WTC11 (cell line): ENCODE measurements around the gene NMRAL1. TPM values are rescaled to one million over a fixed set of nuclear protein-coding genes. Genes with fewer than 3 reads are reported as not detected.

Experiments
- ATAC-seq: fragments of 200-7000 bp; cut with Tn5 transposase; 2 replicates; pipeline ENCODE4 v1.10.0; 2021; ENCODE audit warnings: mild to moderate bottlenecking, moderate library complexity
- CTCF ChIA-PET: fragments of 300-600 bp; sonication (Branson Sonifier 250); formaldehyde crosslinking; loops from one replicate; lab custom pipeline; 2021; ENCODE audit warnings: antibody characterized with exemption; lab: Charles Lee
- POLR2A ChIA-PET: fragments of 350-600 bp; sonication (Branson Sonifier 250); formaldehyde crosslinking; loops from one replicate; lab custom pipeline; 2021; ENCODE audit warnings: antibody characterized with exemption; lab: Charles Lee
- DNase-seq: peaks from one replicate; pipeline ENCODE4 v3.0.0; 2021; ENCODE audit warnings: low spot score
- H3K27ac Mint-ChIP-seq: 2 replicates; pipeline ENCODE4 v1.8.0; 2021; ENCODE audit warnings: mixed read lengths
- H3K27me3 Mint-ChIP-seq: 2 replicates; pipeline ENCODE4 v1.8.0; 2021; ENCODE audit warnings: low read depth, mild to moderate bottlenecking, moderate library complexity, mixed read lengths
- H3K36me3 Mint-ChIP-seq: 2 replicates; pipeline ENCODE4 v1.8.0; 2021; ENCODE audit warnings: mixed read lengths
- H3K4me1 Mint-ChIP-seq: 2 replicates; pipeline ENCODE4 v1.8.0; 2022; ENCODE audit warnings: mixed read lengths
- H3K4me3 Mint-ChIP-seq: 2 replicates; pipeline ENCODE4 v1.8.0; 2021; ENCODE audit warnings: mild to moderate bottlenecking, moderate library complexity, mixed read lengths
- H3K9me3 Mint-ChIP-seq: 2 replicates; pipeline ENCODE4 v1.8.0; 2021; ENCODE audit warnings: mixed read lengths
- ATF1 ChIP-seq: sonication (generic); formaldehyde crosslinking; IDR thresholded peaks from 2 replicates; pipeline ENCODE4 v1.8.1; 2023; ENCODE audit warnings: mild to moderate bottlenecking, moderate library complexity, missing genetic modification reagents
- ATF6 ChIP-seq: sonication (generic); formaldehyde crosslinking; IDR thresholded peaks from 2 replicates; pipeline ENCODE4 v1.8.1; 2023; ENCODE audit warnings: mild to moderate bottlenecking, missing genetic modification reagents
- CREB1 ChIP-seq: sonication (generic); formaldehyde crosslinking; IDR thresholded peaks from 2 replicates; pipeline ENCODE4 v1.8.0; 2023; ENCODE audit warnings: mild to moderate bottlenecking, missing genetic modification reagents
- CTCF ChIP-seq: fragments of 200-600 bp; IDR thresholded peaks from 2 replicates; pipeline ENCODE4 v1.8.0; 2022; ENCODE audit warnings: antibody characterized with exemption
- EMX1 ChIP-seq: fragments of 250-450 bp; sonication (Bioruptor Pico); IDR thresholded peaks from 2 replicates; pipeline ENCODE4 v1.8.0; 2021; ENCODE audit warnings: mild to moderate bottlenecking
- ERG ChIP-seq: fragments of 250-450 bp; sonication (Bioruptor Pico); IDR thresholded peaks from 2 replicates; pipeline ENCODE4 v1.8.0; 2021; ENCODE audit warnings: mild to moderate bottlenecking
- ETV6 ChIP-seq: sonication (generic); formaldehyde crosslinking; IDR thresholded peaks from 2 replicates; pipeline ENCODE4 v1.8.1; 2022; ENCODE audit warnings: mild to moderate bottlenecking, missing genetic modification reagents
- IRF1 ChIP-seq: sonication (generic); formaldehyde crosslinking; IDR thresholded peaks from 2 replicates; pipeline ENCODE4 v1.8.0; 2023; ENCODE audit warnings: missing genetic modification reagents
- JUN ChIP-seq: sonication (generic); formaldehyde crosslinking; IDR thresholded peaks from 2 replicates; pipeline ENCODE4 v1.8.0; 2023; ENCODE audit warnings: mild to moderate bottlenecking, missing genetic modification reagents
- NR1H2 ChIP-seq: sonication (generic); formaldehyde crosslinking; IDR thresholded peaks from 2 replicates; pipeline ENCODE4 v1.9.0; 2021; ENCODE audit warnings: mild to moderate bottlenecking, moderate library complexity, missing genetic modification reagents
- NR3C1 ChIP-seq: sonication (generic); formaldehyde crosslinking; conservative IDR thresholded peaks from 2 replicates; pipeline ENCODE4 v1.8.1; 2023; ENCODE audit warnings: low read depth, mild to moderate bottlenecking, missing genetic modification reagents
- OVOL2 ChIP-seq: fragments of 250-450 bp; sonication (Bioruptor Pico); IDR thresholded peaks from 2 replicates; pipeline ENCODE4 v1.9.0; 2021; ENCODE audit warnings: mild to moderate bottlenecking, borderline replicate concordance
- SOX15 ChIP-seq: fragments of 250-450 bp; sonication (Bioruptor Pico); IDR thresholded peaks from 2 replicates; pipeline ENCODE4 v1.9.0; 2021; ENCODE audit warnings: mild to moderate bottlenecking
- SP1 ChIP-seq: sonication (generic); formaldehyde crosslinking; conservative IDR thresholded peaks from 2 replicates; pipeline ENCODE4 v1.8.1; 2022; ENCODE audit warnings: missing genetic modification reagents
- TCF7 ChIP-seq: sonication (generic); formaldehyde crosslinking; IDR thresholded peaks from 2 replicates; pipeline ENCODE4 v1.8.0; 2022; ENCODE audit warnings: mild to moderate bottlenecking, low read depth, missing genetic modification reagents, moderate library complexity
- ZMAT4 ChIP-seq: fragments of 250-450 bp; sonication (Bioruptor Pico); IDR thresholded peaks from 2 replicates; pipeline ENCODE4 v1.9.0; 2021; ENCODE audit warnings: mild to moderate bottlenecking
- ZNF263 ChIP-seq: sonication (generic); formaldehyde crosslinking; IDR thresholded peaks from 2 replicates; pipeline ENCODE4 v1.8.1; 2022; ENCODE audit warnings: low read depth, mild to moderate bottlenecking, moderate library complexity, missing genetic modification reagents
- ZNF416 ChIP-seq: fragments of 250-450 bp; sonication (Bioruptor Pico); IDR thresholded peaks from 2 replicates; pipeline ENCODE4 v1.9.0; 2021; ENCODE audit warnings: mild to moderate bottlenecking, inconsistent platforms
- ZNF532 ChIP-seq: fragments of 250-450 bp; sonication (Bioruptor Pico); IDR thresholded peaks from 2 replicates; pipeline ENCODE4 v1.9.0; 2021; ENCODE audit warnings: mild to moderate bottlenecking, borderline replicate concordance
- total RNA-seq: library from RNA; stranded (reverse); gene quantifications from 3 replicates; pipeline ENCODE4 v1.2.3, GENCODE V29; 2021

Gene NMRAL1
- total RNA-seq, 1 experiment from 2014 or later: 68.1 TPM

GRCh38 chr16:4507588-4508345 is 33.3 kb upstream of the NMRAL1 start:
- no peaks in the 10 kb centered on the region for H3K9me3 Mint-ChIP-seq
- H3K36me3 Mint-ChIP-seq: peaks cover 12% of the 10 kb centered on the region
- H3K4me1 Mint-ChIP-seq: 0 out of 2 replicates have a peak, but pooled peaks cover 2% of the 10 kb centered on the region
- no peak for TF ChIP-seq SOX15 (CRISPR knock-in tag)
- TF ChIP-seq IRF1 (CRISPR knock-in tag): no peak
- TF ChIP-seq EMX1 (CRISPR knock-in tag): no peak
- no peak for TF ChIP-seq ATF6
- no peak for TF ChIP-seq JUN
- no peak for TF ChIP-seq TCF7 (CRISPR knock-in tag)
- TF ChIP-seq ATF1: no peak
- TF ChIP-seq ZMAT4 (CRISPR knock-in tag): no peak
- TF ChIP-seq CREB1 (CRISPR knock-in tag): no peak
- H3K4me3 Mint-ChIP-seq: no peak overlapping the region
- ATAC-seq (no peak), DNase-seq (no peak)
- no peaks in the 10 kb centered on the region; the same call in 1 of the 2 replicates for H3K27me3 Mint-ChIP-seq
- POLR2A ChIA-PET: no interaction called here
- no peak overlapping the region; the same call in 1 of the 2 replicates for H3K27ac Mint-ChIP-seq
- CTCF ChIA-PET: interaction anchor here (0.6 to 5.1 kb wide), 17 partner anchors 10 to 187 kb away, joined by 3 to 23 read pairs (median 5); partner anchors contain the start of genes CDIP1, HMOX2 and MGRN1

GRCh38 chr16:4506450-4506849 is 32.0 kb upstream of the NMRAL1 start:
- Mint-ChIP-seq H3K36me3 (peaks cover 12% of the 10 kb centered on the region), H3K4me3 (no peak overlapping the region), H3K27ac (peak overlapping the region; percentile 13), H3K9me3 (no peaks in the 10 kb centered on the region), H3K27me3 (no peaks in the 10 kb centered on the region; the same call in 1 of the 2 replicates), H3K4me1 (peaks cover 6% of the 10 kb centered on the region; the same call in 1 of the 2 replicates)
- CTCF ChIA-PET: interaction anchor here (0.7 to 5.1 kb wide), 21 partner anchors 8 to 1027 kb away, joined by 3 to 23 read pairs (median 5); partner anchors contain the start of genes HMOX2, MGRN1 and NMRAL1
- peak; percentile 88 for ATAC-seq
- POLR2A ChIA-PET: no interaction called here
- no peak for TF ChIP-seq ZNF263 (CRISPR knock-in tag)
- TF ChIP-seq CTCF: peak; percentile 88
- no peak for TF ChIP-seq OVOL2
- DNase-seq: peak; percentile 51

- ATAC-seq (no peak), DNase-seq (no peak)
- ChIA-PET CTCF (interaction anchor here (0.7 to 5.1 kb wide), 19 partner anchors 9 to 1028 kb away, joined by 3 to 23 read pairs (median 4); partner anchors contain the start of gene MGRN1), POLR2A (no interaction called here)
- Mint-ChIP-seq H3K4me3 (no peak overlapping the region), H3K36me3 (peaks cover 12% of the 10 kb centered on the region), H3K27me3 (no peaks in the 10 kb centered on the region; the same call in 1 of the 2 replicates), H3K9me3 (no peaks in the 10 kb centered on the region), H3K4me1 (peaks cover 12% of the 10 kb centered on the region), H3K27ac (no peak overlapping the region)
- TF ChIP-seq SP1 (CRISPR knock-in tag) (no peak), NR3C1 (CRISPR knock-in tag) (no peak), ZNF532 (CRISPR knock-in tag) (no peak), NR1H2 (no peak), ERG (CRISPR knock-in tag) (no peak), ZNF416 (CRISPR knock-in tag) (no peak), ETV6 (CRISPR knock-in tag) (no peak)
These were observed 31.1 kb upstream of the NMRAL1 start for GRCh38 chr16:4505356-4506147.
